Karpas-422 (cell line): ENCODE results near the gene FAM53B. TPM values are rescaled to one million over a fixed set of nuclear protein-coding genes. Genes with fewer than 3 reads are reported as not detected.
A peak's percentile ranks its signal among the peaks of the same experiment; 100 is the strongest.

Source experiments
- DNase-seq: peaks from one replicate; pipeline ENCODE4 v3.0.0-alpha.2; 2015
- H2AFZ ChIP-seq: fragments of 200-600 bp; sonication (generic); 2 replicates; pipeline ENCODE4 v1.6.1; 2014; ENCODE audit warnings: antibody characterized with exemption, low read length, mixed read lengths
- H3K27ac ChIP-seq: fragments of 200-600 bp; sonication (generic); 2 replicates; pipeline ENCODE4 v1.5.1; 2014; ENCODE audit warnings: mild to moderate bottlenecking, low read length, moderate library complexity
- H3K27me3 ChIP-seq: fragments of 200-600 bp; sonication (generic); 2 replicates; pipeline ENCODE4 v1.6.1; 2014; ENCODE audit warnings: low read length, mixed read lengths
- H3K36me3 ChIP-seq: fragments of 200-600 bp; sonication (generic); 2 replicates; pipeline ENCODE4 v1.6.1; 2014; ENCODE audit warnings: low read length, mixed read lengths; ENCODE audit not compliant: insufficient read depth
- H3K4me1 ChIP-seq: fragments of 200-600 bp; sonication (generic); 2 replicates; pipeline ENCODE4 v1.6.1; 2014; ENCODE audit warnings: mild to moderate bottlenecking, low read length, mixed read lengths
- H3K4me2 ChIP-seq: fragments of 200-600 bp; sonication (generic); 2 replicates; pipeline ENCODE4 v1.6.1; 2014; ENCODE audit warnings: low read length, low read depth, mild to moderate bottlenecking; ENCODE audit not compliant: poor library complexity, severe bottlenecking
- H3K4me3 ChIP-seq: fragments of 200-600 bp; sonication (generic); 2 replicates; pipeline ENCODE4 v1.5.1; 2014; ENCODE audit warnings: mild to moderate bottlenecking, antibody characterized with exemption, low read length, mixed read lengths
- H3K79me2 ChIP-seq: fragments of 200-600 bp; sonication (generic); 2 replicates; pipeline ENCODE4 v1.6.1; 2014; ENCODE audit warnings: mild to moderate bottlenecking, low read length, mixed read lengths
- H3K9ac ChIP-seq: fragments of 200-600 bp; sonication (generic); 2 replicates; pipeline ENCODE4 v1.6.0; 2014; ENCODE audit warnings: low read length
- H3K9me2 ChIP-seq: fragments of 200-600 bp; sonication (generic), shearing (Covaris generic); replicated peaks from 2 replicates; pipeline ENCODE4 v1.6.0; 2014; ENCODE audit warnings: mild to moderate bottlenecking, low read length, moderate library complexity; ENCODE audit not compliant: insufficient read depth
- H3K9me3 ChIP-seq: fragments of 300-700, 200-600 bp; sonication (generic); 2 replicates; pipeline ENCODE4 v1.6.1; 2014; ENCODE audit warnings: low read length, mixed read lengths
- H4K20me1 ChIP-seq: fragments of 200-600 bp; sonication (generic); 2 replicates; pipeline ENCODE4 v1.6.1; 2014; ENCODE audit warnings: mild to moderate bottlenecking, antibody characterized with exemption, low read length, low read depth; ENCODE audit not compliant: insufficient read depth
- total RNA-seq: library from RNA; depleted of rRNA; stranded (reverse); fragments of >200 nt; shearing (Covaris generic); gene quantifications from 2 replicates; pipeline ENCODE4 v1.2.3, GENCODE V29; 2014; ENCODE audit warnings: low replicate concordance

FAM53B gene
- total RNA-seq, 1 experiment from 2014 or later = 72.5 TPM

- no peaks in the 10 kb centered on the region for H3K9me2 ChIP-seq
- no peak overlapping the region for H2AFZ ChIP-seq
- peaks cover 11% of the 10 kb centered on the region; the same call in 1 of the 2 replicates for H3K36me3 ChIP-seq
- peaks cover 100% of the 10 kb centered on the region for H3K79me2 ChIP-seq
- no peaks in the 10 kb centered on the region for H3K9me3 ChIP-seq
- peak overlapping the region; percentile 18; the same call in 1 of the 2 replicates for H3K9ac ChIP-seq
- H3K4me1 ChIP-seq = peaks cover 95% of the 10 kb centered on the region
- no peak for DNase-seq
- peaks cover 25% of the 10 kb centered on the region for H4K20me1 ChIP-seq
- H3K4me3 ChIP-seq = no peak overlapping the region
- peak overlapping the region; percentile 39 for H3K4me2 ChIP-seq
- H3K27me3 ChIP-seq = no peaks in the 10 kb centered on the region
- H3K27ac ChIP-seq = peak overlapping the region; percentile 71
These were observed 22.7 kb downstream of the FAM53B start for GRCh38 chr10:124721330-124722045.

GRCh38 chr10:124719213-124719851 is 24.8 kb downstream of the FAM53B start:
- DNase-seq = peak; percentile 91
- Histone ChIP-seq H3K27ac (peak overlapping the region; percentile 82), H3K4me3 (peak overlapping the region; percentile 19; the same call in 1 of the 2 replicates), H4K20me1 (peaks cover 41% of the 10 kb centered on the region), H3K79me2 (peaks cover 100% of the 10 kb centered on the region), H3K9me2 (no peaks in the 10 kb centered on the region), H3K27me3 (no peaks in the 10 kb centered on the region), H3K36me3 (peaks cover 16% of the 10 kb centered on the region; the same call in 1 of the 2 replicates), H3K9ac (peak overlapping the region; percentile 18), H3K9me3 (no peaks in the 10 kb centered on the region), H3K4me2 (peak overlapping the region; percentile 63), H2AFZ (no peak overlapping the region), H3K4me1 (peaks cover 85% of the 10 kb centered on the region)

- H3K4me1 ChIP-seq = peaks cover 73% of the 10 kb centered on the region
- peak; percentile 55 for DNase-seq
- no peaks in the 10 kb centered on the region for H3K9me2 ChIP-seq
- peak overlapping the region; percentile 19; the same call in 1 of the 2 replicates for H3K4me3 ChIP-seq
- H4K20me1 ChIP-seq = peaks cover 49% of the 10 kb centered on the region
- peak overlapping the region; percentile 18 for H3K9ac ChIP-seq
- H3K27me3 ChIP-seq = no peaks in the 10 kb centered on the region
- peak overlapping the region; percentile 82 for H3K27ac ChIP-seq
- H3K9me3 ChIP-seq = no peaks in the 10 kb centered on the region
- peak overlapping the region; percentile 63 for H3K4me2 ChIP-seq
- peaks cover 16% of the 10 kb centered on the region; the same call in 1 of the 2 replicates for H3K36me3 ChIP-seq
- no peak overlapping the region for H2AFZ ChIP-seq
- H3K79me2 ChIP-seq = peaks cover 100% of the 10 kb centered on the region
These were observed 26.1 kb downstream of the FAM53B start for GRCh38 chr10:124717911-124718741.

- Histone ChIP-seq H3K9me2 (no peaks in the 10 kb centered on the region), H2AFZ (no peak overlapping the region), H3K9ac (no peak overlapping the region), H3K9me3 (no peaks in the 10 kb centered on the region), H3K4me3 (no peak overlapping the region), H3K4me2 (no peak overlapping the region), H3K4me1 (peaks cover 64% of the 10 kb centered on the region), H3K79me2 (peaks cover 100% of the 10 kb centered on the region), H4K20me1 (peaks cover 49% of the 10 kb centered on the region), H3K36me3 (peaks cover 16% of the 10 kb centered on the region; the same call in 1 of the 2 replicates), H3K27ac (peak overlapping the region; percentile 82), H3K27me3 (no peaks in the 10 kb centered on the region)
- no peak for DNase-seq
These were observed 27.0 kb downstream of the FAM53B start for GRCh38 chr10:124717041-124717757.

GRCh38 chr10:124716369-124716768 is 27.8 kb downstream of the FAM53B start:
- Histone ChIP-seq H3K27ac (peak overlapping the region; percentile 32), H4K20me1 (peaks cover 51% of the 10 kb centered on the region), H3K36me3 (peaks cover 16% of the 10 kb centered on the region; the same call in 1 of the 2 replicates), H3K9me2 (no peaks in the 10 kb centered on the region), H2AFZ (no peak overlapping the region), H3K9me3 (no peaks in the 10 kb centered on the region), H3K27me3 (no peaks in the 10 kb centered on the region), H3K4me3 (no peak overlapping the region), H3K4me2 (no peak overlapping the region), H3K79me2 (peaks cover 100% of the 10 kb centered on the region), H3K9ac (no peak overlapping the region), H3K4me1 (peaks cover 57% of the 10 kb centered on the region)
- no peak for DNase-seq

GRCh38 chr10:124715439-124715838 is 28.7 kb downstream of the FAM53B start:
- Histone ChIP-seq H3K9me2 (no peaks in the 10 kb centered on the region), H4K20me1 (peaks cover 60% of the 10 kb centered on the region), H3K4me3 (no peak overlapping the region), H3K9me3 (no peaks in the 10 kb centered on the region), H3K27me3 (no peaks in the 10 kb centered on the region), H3K9ac (no peak overlapping the region), H2AFZ (no peak overlapping the region), H3K4me1 (peaks cover 56% of the 10 kb centered on the region), H3K4me2 (no peak overlapping the region), H3K36me3 (peaks cover 20% of the 10 kb centered on the region; the same call in 1 of the 2 replicates), H3K27ac (0 out of 2 replicates have a peak overlapping the region, but pooled peaks have one; percentile 15), H3K79me2 (peaks cover 100% of the 10 kb centered on the region)
- no peak for DNase-seq

GRCh38 chr10:124713679-124714255 is 30.4 kb downstream of the FAM53B start:
- H3K79me2 ChIP-seq = peaks cover 100% of the 10 kb centered on the region
- no peak overlapping the region for H3K4me3 ChIP-seq
- no peak overlapping the region for H3K4me2 ChIP-seq
- H3K27me3 ChIP-seq = no peaks in the 10 kb centered on the region
- no peak overlapping the region for H3K27ac ChIP-seq
- no peaks in the 10 kb centered on the region for H3K9me3 ChIP-seq
- H3K9me2 ChIP-seq = no peaks in the 10 kb centered on the region
- peaks cover 41% of the 10 kb centered on the region for H3K4me1 ChIP-seq
- H3K9ac ChIP-seq = no peak overlapping the region
- peaks cover 20% of the 10 kb centered on the region; the same call in 1 of the 2 replicates for H3K36me3 ChIP-seq
- H2AFZ ChIP-seq = no peak overlapping the region
- no peak for DNase-seq
- H4K20me1 ChIP-seq = peaks cover 70% of the 10 kb centered on the region
